AG04449 (cell line): ENCODE data around the gene ZBTB38.

Experiments used
- CTCF ChIA-PET: fragments of 350-600 bp; formaldehyde crosslinking; extraction: SDS; loops from one replicate; lab custom pipeline; 2021; ENCODE audit warnings: antibody characterized with exemption; lab: Yijun Ruan, JAX
- POLR2A ChIA-PET: fragments of 400-600, 350-600 bp; formaldehyde crosslinking; extraction: SDS; loops from one replicate; lab custom pipeline; 2020; ENCODE audit warnings: antibody characterized with exemption, inconsistent platforms; lab: Yijun Ruan, JAX
- DNase-seq: peaks from one replicate; pipeline ENCODE4 v3.0.0-alpha.2; 2010; ENCODE audit warnings: low read depth, low spot score
- H3K4me3 ChIP-seq: 2 replicates; pipeline ENCODE4 v1.5.1; 2011; ENCODE audit warnings: low read depth, mild to moderate bottlenecking, control low read depth, low read length
- CTCF ChIP-seq: IDR thresholded peaks from one replicate; pipeline ENCODE4 v1.5.1; 2011; ENCODE audit warnings: mild to moderate bottlenecking, moderate library complexity, low read length, control low read depth, inconsistent platforms; ENCODE audit not compliant: insufficient read depth; ENCODE audit errors: missing control alignments

Gene ZBTB38

GRCh38 chr3:141372656-141373055 lies 4.4 kb downstream of the ZBTB38 start:
- DNase-seq = no peak
- no peak for TF ChIP-seq CTCF
- ChIA-PET CTCF (interaction anchor here (0.8 to 3.4 kb wide), 8 partner anchors 11 to 82 kb away, joined by 3 to 21 read pairs (median 4); no protein-coding TSS in a partner anchor), POLR2A (interaction anchor here (0.7 kb wide), 1 partner anchor 61 kb away, joined by 4 read pairs; no protein-coding TSS in a partner anchor)
- H3K4me3 ChIP-seq = no peak overlapping the region

- TF ChIP-seq CTCF = no peak
- ChIA-PET CTCF (interaction anchor here (0.8 to 3.4 kb wide), 9 partner anchors 11 to 81 kb away, joined by 3 to 21 read pairs (median 3); no protein-coding TSS in a partner anchor), POLR2A (interaction anchor here (0.7 kb wide), 1 partner anchor 62 kb away, joined by 4 read pairs; no protein-coding TSS in a partner anchor)
- DNase-seq = no peak
- no peak overlapping the region for H3K4me3 ChIP-seq
Measured at GRCh38 chr3:141373232-141373631, 4.9 kb downstream of the ZBTB38 start.

- CTCF ChIA-PET = interaction anchor here (1.0 to 3.4 kb wide), 8 partner anchors 10 to 81 kb away, joined by 3 to 21 read pairs (median 4); no protein-coding TSS in a partner anchor
- TF ChIP-seq CTCF = no peak
- no peak overlapping the region for H3K4me3 ChIP-seq
- POLR2A ChIA-PET = no interaction called here
- DNase-seq = no peak
Measured at GRCh38 chr3:141373768-141374526, 5.6 kb downstream of the ZBTB38 start.

GRCh38 chr3:141375381-141376301 lies 7.3 kb downstream of the ZBTB38 start:
- CTCF ChIA-PET = interaction anchor here (0.6 to 1.1 kb wide), 3 partner anchors 13 to 75 kb away, joined by 3 read pairs; no protein-coding TSS in a partner anchor
- POLR2A ChIA-PET = interaction anchor here (0.5 to 1.0 kb wide), 2 partner anchors 8 to 12 kb away, joined by 3 to 8 read pairs; no protein-coding TSS in a partner anchor
- DNase-seq = no peak
- no peak for TF ChIP-seq CTCF
- H3K4me3 ChIP-seq = no peak overlapping the region

- TF ChIP-seq CTCF = no peak
- CTCF ChIA-PET = no interaction called here
Measured at GRCh38 chr3:141377377-141377776, 9.1 kb downstream of the ZBTB38 start.

More at GRCh38 chr3:141377377-141377776, 9.1 kb downstream of the ZBTB38 start:
- POLR2A ChIA-PET = no interaction called here
- no peak overlapping the region for H3K4me3 ChIP-seq
- DNase-seq = no peak
